ENCODE results near the gene MYH6.

The MYH6 gene

GRCh38 chr14:23351681-23352505 is 56.2 kb downstream of the MYH6 start:
- TF ChIP-seq CTCF (IDR thresholded peaks at IDR 0.05; ENCODE audit: low read depth, low read length, missing control alignments), result no peak
- no peak for DNase-seq
- Histone ChIP-seq H3K27ac (no peak overlapping the region), H3K4me3 (ENCODE audit: low read depth, low read length) (peak overlapping the region; percentile 72), H3K27me3 (replicated peaks) (no peaks in the 10 kb centered on the region), H3K36me3 (replicated peaks) (no peaks in the 10 kb centered on the region)
- in situ Hi-C loops (cut with HindIII; ENCODE audit: low pct_ligation_motif_present, low sequenced_read_pairs), result no loop called here

GRCh38 chr14:23349156-23349845 is 58.8 kb downstream of the MYH6 start:
- no peaks in the 10 kb centered on the region for H3K27me3 ChIP-seq (replicated peaks)
- no peaks in the 10 kb centered on the region for H3K36me3 ChIP-seq (replicated peaks)
- no peak overlapping the region for H3K4me3 ChIP-seq (ENCODE audit: low read depth, low read length)
- DNase-seq, result no peak
- no peak overlapping the region for H3K27ac ChIP-seq
- in situ Hi-C loops (cut with HindIII; ENCODE audit: low pct_ligation_motif_present, low sequenced_read_pairs), result no loop called here
- TF ChIP-seq CTCF (IDR thresholded peaks at IDR 0.05; ENCODE audit: low read depth, low read length, missing control alignments), result no peak

GRCh38 chr14:23348297-23348655 is 59.8 kb downstream of the MYH6 start:
- TF ChIP-seq CTCF (IDR thresholded peaks at IDR 0.05; ENCODE audit: low read depth, low read length, missing control alignments), result no peak
- H3K36me3 ChIP-seq (replicated peaks), result no peaks in the 10 kb centered on the region
- in situ Hi-C loops (cut with HindIII; ENCODE audit: low pct_ligation_motif_present, low sequenced_read_pairs), result no loop called here

DNA sequence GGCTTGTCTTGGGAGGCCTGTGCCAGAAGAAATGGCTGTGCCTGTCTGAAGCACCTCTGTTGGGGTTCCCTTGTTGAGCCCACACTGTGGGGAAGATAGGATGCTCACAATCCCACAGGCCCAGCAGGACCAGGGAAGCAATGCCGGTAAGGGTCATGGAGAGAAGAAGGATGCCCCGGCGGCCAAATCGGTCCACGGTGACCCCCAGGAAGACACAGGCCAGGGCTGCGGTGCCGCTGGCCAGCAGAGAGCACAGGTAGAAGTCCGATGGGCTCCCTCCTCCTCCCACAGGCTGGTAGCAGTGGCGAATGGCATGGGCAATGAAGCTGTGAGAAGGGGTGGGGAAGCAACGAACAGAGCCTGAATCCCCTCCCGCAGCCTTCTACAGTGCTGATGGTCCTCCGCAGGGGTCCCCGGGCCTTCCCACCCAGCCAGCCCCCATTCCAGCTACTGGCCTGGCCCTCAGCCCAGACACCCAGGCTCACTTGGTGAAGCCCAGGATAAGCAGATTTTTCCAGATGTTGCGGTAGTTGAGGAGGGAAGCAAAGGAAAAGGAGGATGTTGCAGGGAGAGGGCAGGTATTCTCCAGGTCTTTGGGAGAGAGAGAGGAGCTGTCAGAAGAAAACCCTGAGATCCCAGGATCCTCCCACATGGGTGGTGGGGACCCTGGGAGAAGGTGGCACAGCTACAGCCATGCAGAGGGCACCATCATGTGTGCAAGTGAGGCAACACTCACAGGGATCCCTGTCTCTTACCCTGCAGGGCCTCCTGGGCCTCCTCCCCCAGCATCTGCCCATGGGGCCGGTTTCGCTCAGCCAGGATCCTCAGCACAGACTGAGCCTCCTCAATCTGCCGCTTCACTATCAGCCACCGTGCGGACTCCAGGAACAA is 60.4 kb downstream of the MYH6 start:
- DNase-seq, result no peak
- in situ Hi-C loops (cut with HindIII; ENCODE audit: low pct_ligation_motif_present, low sequenced_read_pairs), result no loop called here
- no peaks in the 10 kb centered on the region for H3K27me3 ChIP-seq (replicated peaks)
- H3K4me3 ChIP-seq (ENCODE audit: low read depth, low read length), result no peak overlapping the region
- no peak for TF ChIP-seq CTCF (IDR thresholded peaks at IDR 0.05; ENCODE audit: low read depth, low read length, missing control alignments)
- no peaks in the 10 kb centered on the region for H3K36me3 ChIP-seq (replicated peaks)
- H3K27ac ChIP-seq, result no peak overlapping the region

More at GRCh38 chr14:23348297-23348655, 59.8 kb downstream of the MYH6 start:
- Histone ChIP-seq H3K27me3 (replicated peaks) (no peaks in the 10 kb centered on the region), H3K4me3 (ENCODE audit: low read depth, low read length) (no peak overlapping the region), H3K27ac (no peak overlapping the region)
- DNase-seq, result no peak

- H3K27ac ChIP-seq, result no peak overlapping the region
- H3K27me3 ChIP-seq (replicated peaks), result no peaks in the 10 kb centered on the region
- no peaks in the 10 kb centered on the region for H3K36me3 ChIP-seq (replicated peaks)
- no peak for TF ChIP-seq CTCF (IDR thresholded peaks at IDR 0.05; ENCODE audit: low read depth, low read length, missing control alignments)
- DNase-seq, result no peak
- no peak overlapping the region for H3K4me3 ChIP-seq (ENCODE audit: low read depth, low read length)
- in situ Hi-C loops (cut with HindIII; ENCODE audit: low pct_ligation_motif_present, low sequenced_read_pairs), result no loop called here
Observed at GRCh38 chr14:23346693-23347405, 61.2 kb downstream of the MYH6 start.
